WTC11 (cell line): ENCODE measurements around the gene LTF.
"Not testable (repeated sequence)": the region's sequence is repeated elsewhere in the genome, so short reads cannot be mapped to it uniquely, and the experiment has no call there.

Experiments used
- SP1 ChIP-seq: sonication (generic); formaldehyde crosslinking; conservative IDR thresholded peaks from 2 replicates; pipeline ENCODE4 v1.8.1; 2022; ENCODE audit warnings: missing genetic modification reagents
- TF ChIP-seq, protein P1 (sequence below): fragments of 200-600 bp; IDR thresholded peaks from 2 replicates; pipeline ENCODE4 v1.8.0; 2022; ENCODE audit warnings: antibody characterized with exemption
- TF ChIP-seq, protein P2 (sequence below): sonication (generic); formaldehyde crosslinking; IDR thresholded peaks from 2 replicates; pipeline ENCODE4 v1.8.1; 2023; ENCODE audit warnings: mild to moderate bottlenecking, missing genetic modification reagents
- TF ChIP-seq, protein P3 (sequence below): sonication (generic); formaldehyde crosslinking; IDR thresholded peaks from 2 replicates; pipeline ENCODE4 v1.8.0; 2023; ENCODE audit warnings: missing genetic modification reagents, mild to moderate bottlenecking, borderline replicate concordance

DNA sequence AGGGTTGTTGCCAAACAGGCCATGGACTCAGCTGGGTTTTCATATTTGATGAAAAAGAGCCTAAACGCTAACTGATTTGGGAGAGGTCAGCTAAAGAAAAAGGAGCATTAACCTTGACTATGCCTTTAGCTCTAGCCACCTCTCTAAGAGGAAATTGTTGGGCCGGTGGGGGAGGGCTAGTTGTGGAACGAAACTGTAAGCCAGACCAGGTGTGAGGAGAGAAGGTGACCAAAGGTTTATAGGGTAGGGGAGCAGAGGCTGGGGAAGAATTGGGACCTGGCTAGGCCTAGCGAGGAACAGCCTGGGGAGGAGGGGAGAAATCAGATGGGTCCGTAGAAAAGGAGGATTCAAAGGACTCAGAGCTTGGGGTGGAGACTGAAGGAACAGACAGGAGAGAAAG lies 73.2 kb downstream of the LTF start:
- TF ChIP-seq, protein P1, sequence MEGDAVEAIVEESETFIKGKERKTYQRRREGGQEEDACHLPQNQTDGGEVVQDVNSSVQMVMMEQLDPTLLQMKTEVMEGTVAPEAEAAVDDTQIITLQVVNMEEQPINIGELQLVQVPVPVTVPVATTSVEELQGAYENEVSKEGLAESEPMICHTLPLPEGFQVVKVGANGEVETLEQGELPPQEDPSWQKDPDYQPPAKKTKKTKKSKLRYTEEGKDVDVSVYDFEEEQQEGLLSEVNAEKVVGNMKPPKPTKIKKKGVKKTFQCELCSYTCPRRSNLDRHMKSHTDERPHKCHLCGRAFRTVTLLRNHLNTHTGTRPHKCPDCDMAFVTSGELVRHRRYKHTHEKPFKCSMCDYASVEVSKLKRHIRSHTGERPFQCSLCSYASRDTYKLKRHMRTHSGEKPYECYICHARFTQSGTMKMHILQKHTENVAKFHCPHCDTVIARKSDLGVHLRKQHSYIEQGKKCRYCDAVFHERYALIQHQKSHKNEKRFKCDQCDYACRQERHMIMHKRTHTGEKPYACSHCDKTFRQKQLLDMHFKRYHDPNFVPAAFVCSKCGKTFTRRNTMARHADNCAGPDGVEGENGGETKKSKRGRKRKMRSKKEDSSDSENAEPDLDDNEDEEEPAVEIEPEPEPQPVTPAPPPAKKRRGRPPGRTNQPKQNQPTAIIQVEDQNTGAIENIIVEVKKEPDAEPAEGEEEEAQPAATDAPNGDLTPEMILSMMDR = not testable (repeated sequence)
- TF ChIP-seq, protein P2, sequence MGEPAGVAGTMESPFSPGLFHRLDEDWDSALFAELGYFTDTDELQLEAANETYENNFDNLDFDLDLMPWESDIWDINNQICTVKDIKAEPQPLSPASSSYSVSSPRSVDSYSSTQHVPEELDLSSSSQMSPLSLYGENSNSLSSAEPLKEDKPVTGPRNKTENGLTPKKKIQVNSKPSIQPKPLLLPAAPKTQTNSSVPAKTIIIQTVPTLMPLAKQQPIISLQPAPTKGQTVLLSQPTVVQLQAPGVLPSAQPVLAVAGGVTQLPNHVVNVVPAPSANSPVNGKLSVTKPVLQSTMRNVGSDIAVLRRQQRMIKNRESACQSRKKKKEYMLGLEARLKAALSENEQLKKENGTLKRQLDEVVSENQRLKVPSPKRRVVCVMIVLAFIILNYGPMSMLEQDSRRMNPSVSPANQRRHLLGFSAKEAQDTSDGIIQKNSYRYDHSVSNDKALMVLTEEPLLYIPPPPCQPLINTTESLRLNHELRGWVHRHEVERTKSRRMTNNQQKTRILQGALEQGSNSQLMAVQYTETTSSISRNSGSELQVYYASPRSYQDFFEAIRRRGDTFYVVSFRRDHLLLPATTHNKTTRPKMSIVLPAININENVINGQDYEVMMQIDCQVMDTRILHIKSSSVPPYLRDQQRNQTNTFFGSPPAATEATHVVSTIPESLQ (CRISPR knock-in tag) = not testable (repeated sequence)
- not testable (repeated sequence) for TF ChIP-seq SP1
- TF ChIP-seq, protein P3, sequence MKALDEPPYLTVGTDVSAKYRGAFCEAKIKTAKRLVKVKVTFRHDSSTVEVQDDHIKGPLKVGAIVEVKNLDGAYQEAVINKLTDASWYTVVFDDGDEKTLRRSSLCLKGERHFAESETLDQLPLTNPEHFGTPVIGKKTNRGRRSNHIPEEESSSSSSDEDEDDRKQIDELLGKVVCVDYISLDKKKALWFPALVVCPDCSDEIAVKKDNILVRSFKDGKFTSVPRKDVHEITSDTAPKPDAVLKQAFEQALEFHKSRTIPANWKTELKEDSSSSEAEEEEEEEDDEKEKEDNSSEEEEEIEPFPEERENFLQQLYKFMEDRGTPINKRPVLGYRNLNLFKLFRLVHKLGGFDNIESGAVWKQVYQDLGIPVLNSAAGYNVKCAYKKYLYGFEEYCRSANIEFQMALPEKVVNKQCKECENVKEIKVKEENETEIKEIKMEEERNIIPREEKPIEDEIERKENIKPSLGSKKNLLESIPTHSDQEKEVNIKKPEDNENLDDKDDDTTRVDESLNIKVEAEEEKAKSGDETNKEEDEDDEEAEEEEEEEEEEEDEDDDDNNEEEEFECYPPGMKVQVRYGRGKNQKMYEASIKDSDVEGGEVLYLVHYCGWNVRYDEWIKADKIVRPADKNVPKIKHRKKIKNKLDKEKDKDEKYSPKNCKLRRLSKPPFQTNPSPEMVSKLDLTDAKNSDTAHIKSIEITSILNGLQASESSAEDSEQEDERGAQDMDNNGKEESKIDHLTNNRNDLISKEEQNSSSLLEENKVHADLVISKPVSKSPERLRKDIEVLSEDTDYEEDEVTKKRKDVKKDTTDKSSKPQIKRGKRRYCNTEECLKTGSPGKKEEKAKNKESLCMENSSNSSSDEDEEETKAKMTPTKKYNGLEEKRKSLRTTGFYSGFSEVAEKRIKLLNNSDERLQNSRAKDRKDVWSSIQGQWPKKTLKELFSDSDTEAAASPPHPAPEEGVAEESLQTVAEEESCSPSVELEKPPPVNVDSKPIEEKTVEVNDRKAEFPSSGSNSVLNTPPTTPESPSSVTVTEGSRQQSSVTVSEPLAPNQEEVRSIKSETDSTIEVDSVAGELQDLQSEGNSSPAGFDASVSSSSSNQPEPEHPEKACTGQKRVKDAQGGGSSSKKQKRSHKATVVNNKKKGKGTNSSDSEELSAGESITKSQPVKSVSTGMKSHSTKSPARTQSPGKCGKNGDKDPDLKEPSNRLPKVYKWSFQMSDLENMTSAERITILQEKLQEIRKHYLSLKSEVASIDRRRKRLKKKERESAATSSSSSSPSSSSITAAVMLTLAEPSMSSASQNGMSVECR (CRISPR knock-in tag) = not testable (repeated sequence)
